ENCODE measurements around the gene BCL2L12. TPM values are rescaled to one million over a fixed set of nuclear protein-coding genes. Genes with fewer than 3 reads are reported as not detected.

Gene BCL2L12
- total and polyA plus RNA-seq, 12 donors: 3.3 to 16.3 (median 9.9) TPM

GRCh38 chr19:49658139-49658517 is 7.6 kb upstream of the BCL2L12 start:
- intact Hi-C loops (cut with DNase I): no loop called here
- Histone ChIP-seq H3K36me3 (replicated peaks in 1 of 2) (peaks cover 0 to 91% of the 10 kb centered on the region in 2 donors), H3K27me3 (no peaks in the 10 kb centered on the region), H3K4me3 (no peak overlapping the region), H3K9me3 (replicated peaks in 1 of 3) (no peaks in the 10 kb centered on the region), H3K27ac (no peak overlapping the region), H3K4me1 (replicated peaks in 1 of 2) (no peaks in the 10 kb centered on the region)
- WGBS, 4 donors: 40 to 89% (median 84%) methylated on average over 1 to 15 of the region's 15 CpGs
- DNase-seq: no peak
- TF ChIP-seq CTCF (IDR thresholded peaks at IDR 0.05): no peak
- TF ChIP-seq POLR2A (IDR thresholded peaks at IDR 0.05): no peak

GRCh38 chr19:49658566-49659442 is 6.9 kb upstream of the BCL2L12 start:
- H3K36me3 ChIP-seq (replicated peaks in 1 of 2): peaks cover 0 to 84% of the 10 kb centered on the region in 2 donors
- no peak overlapping the region for H3K4me3 ChIP-seq
- WGBS, 4 donors: 87 to 93% (median 88%) methylated on average over 3 to 12 of the region's 12 CpGs
- no peak overlapping the region for H3K27ac ChIP-seq
- peaks cover 2% of the 10 kb centered on the region in 2 donors for H3K4me1 ChIP-seq (replicated peaks in 1 of 2)
- DNase-seq: no peak
- no peaks in the 10 kb centered on the region for H3K27me3 ChIP-seq
- H3K9me3 ChIP-seq (replicated peaks in 1 of 3): no peaks in the 10 kb centered on the region
- TF ChIP-seq POLR2A (IDR thresholded peaks at IDR 0.05) (no peak), CTCF (IDR thresholded peaks at IDR 0.05) (no peak)
- intact Hi-C loops (cut with DNase I): no loop called here

GRCh38 chr19:49660338-49660961 is 5.3 kb upstream of the BCL2L12 start:
- intact Hi-C loops (cut with DNase I): no loop called here
- peaks cover 0 to 67% of the 10 kb centered on the region in 2 donors for H3K36me3 ChIP-seq (replicated peaks in 1 of 2)
- H3K9me3 ChIP-seq (replicated peaks in 1 of 3): no peaks in the 10 kb centered on the region
- no peak for DNase-seq
- H3K4me3 ChIP-seq: no peak overlapping the region
- H3K27ac ChIP-seq: no peak overlapping the region
- TF ChIP-seq CTCF (IDR thresholded peaks at IDR 0.05): no peak
- no peak for TF ChIP-seq POLR2A (IDR thresholded peaks at IDR 0.05)
- peaks cover 7 to 12% of the 10 kb centered on the region in 2 donors for H3K4me1 ChIP-seq (replicated peaks in 1 of 2)
- 90 to 95% (median 93%) methylated on average over 7 to 15 of the region's 15 CpGs for WGBS, 4 donors
- no peaks in the 10 kb centered on the region for H3K27me3 ChIP-seq

- peaks cover 0 to 52% of the 10 kb centered on the region in 2 donors for H3K36me3 ChIP-seq (replicated peaks in 1 of 2)
- intact Hi-C loops (cut with DNase I): no loop called here
- H3K4me1 ChIP-seq (replicated peaks in 1 of 2): peaks cover 14 to 17% of the 10 kb centered on the region in 2 donors
- WGBS, 4 donors: 80 to 94% (median 94%) methylated on average over 8 to 16 of the region's 16 CpGs; no CpG with 5 or more reads in 1 of the 4 donors
- DNase-seq: no peak
- no peaks in the 10 kb centered on the region for H3K27me3 ChIP-seq
- no peak for TF ChIP-seq CTCF (IDR thresholded peaks at IDR 0.05)
- TF ChIP-seq POLR2A (IDR thresholded peaks at IDR 0.05): no peak
- no peak overlapping the region for H3K4me3 ChIP-seq
- H3K9me3 ChIP-seq (replicated peaks in 1 of 3): no peaks in the 10 kb centered on the region
- H3K27ac ChIP-seq: no peak overlapping the region
These were observed 3.7 kb upstream of the BCL2L12 start for GRCh38 chr19:49662011-49662410.

All from adrenal gland (tissue), 12 donors.